Psoas muscle (tissue), 8 donors: ENCODE measurements around the gene REC8. TPM values are rescaled to one million over a fixed set of nuclear protein-coding genes. Genes with fewer than 3 reads are reported as not detected.

Experiments
- ATAC-seq, 4 donors: fragments of 200-7000 bp; cut with Tn5 transposase; one replicate each; pipeline ENCODE4 v1.9.1; 2020; ENCODE audit warnings: moderate library complexity in 3 of 4, mild to moderate bottlenecking in 2 of 4
- DNase-seq, 2 donors: peaks; one replicate each; pipeline ENCODE4 v3.0.0-alpha.2; 2020
- H3K27ac ChIP-seq: fragments of 200-600 bp; one replicate; pipeline ENCODE4 v1.8.0; 2022
- H3K27me3 ChIP-seq, 3 donors: fragments of 200-600 bp in 1 of 3; one replicate each; pipeline versions ENCODE4 v1.6.1 to v1.8.0; 2013 to 2022; ENCODE audit warnings: low read length in 2 of 3, mild to moderate bottlenecking in 2 of 3, moderate library complexity in 1 of 3; ENCODE audit not compliant: insufficient read depth in 3 of 3
- H3K36me3 ChIP-seq, 2 donors: fragments of 200-600 bp in 1 of 2; one replicate each; pipeline versions ENCODE4 v1.6.1 to v1.8.0; 2013 to 2022; ENCODE audit warnings: low read depth in 1 of 2, mild to moderate bottlenecking in 1 of 2, moderate library complexity in 1 of 2; ENCODE audit not compliant: insufficient read depth in 1 of 2
- H3K4me1 ChIP-seq: fragments of 200-600 bp; one replicate; pipeline ENCODE4 v1.8.0; 2022
- H3K4me3 ChIP-seq: fragments of 200-600 bp; one replicate; pipeline ENCODE4 v1.8.0; 2022; ENCODE audit warnings: mild to moderate bottlenecking
- H3K9me3 ChIP-seq: fragments of 200-600 bp; one replicate; pipeline ENCODE4 v1.8.0; 2022
- WGBS, 3 donors: extraction: QIAGEN DNeasy Blood & Tissue Kit; methylation state at CpG; one replicate each; pipeline versions ENCODE4 v1.1.6 to v1.1.7; 2013; 5-methylcytosine and 5-hydroxymethylcytosine counted together
- intact Hi-C, 2 donors: fragments of 100-400 bp; cut with DNase I; formaldehyde crosslinking; loops; one replicate each; pipeline versions ENCODE4 v1.11.0 to v1.14.2; 2022
- polyA plus RNA-seq, 3 donors: library from polyadenylated mRNA; stranded (reverse); fragments of 200-250 nt; gene quantifications; one replicate each; pipeline ENCODE4 v1.2.3, GENCODE V29; 2013
- total RNA-seq, 4 donors: library from RNA; stranded (reverse); fragmentation: NEBNext Ultra II Directional in 2 of 4; extraction: Animal tissue kit (Norgen Biotek cat#: 25700) in 2 of 4; gene quantifications; one replicate each; pipeline versions ENCODE4 v1.2.1 to v1.2.4, GENCODE V29; 2021 to 2023
- TF ChIP-seq, protein P1 (sequence below): fragments of 200-600 bp; IDR thresholded peaks from one replicate; pipeline ENCODE4 v1.8.0; 2022; ENCODE audit warnings: antibody characterized with exemption
- donor health status: healthy with polysubstance abuse.
- donor health status: DM: no; HTN: no; CAD: no; lungs with moderate emphysema.
- donor health status: Bipolar disorder and iron deficiency.
- donor health status: healthy.
- donor health status: DM: yes; HTN: yes; CAD: no.
- donor health status: DM: no; HTN: no; CAD: no.
- donor health status: DM: no; HTN: no; CAD: no.
- donor health status: DM: yes; HTN: yes; CAD: no.

The REC8 gene
- total and polyA plus RNA-seq, 7 donors: 0.13 to 1.6 (median 1.2) TPM

DNA sequence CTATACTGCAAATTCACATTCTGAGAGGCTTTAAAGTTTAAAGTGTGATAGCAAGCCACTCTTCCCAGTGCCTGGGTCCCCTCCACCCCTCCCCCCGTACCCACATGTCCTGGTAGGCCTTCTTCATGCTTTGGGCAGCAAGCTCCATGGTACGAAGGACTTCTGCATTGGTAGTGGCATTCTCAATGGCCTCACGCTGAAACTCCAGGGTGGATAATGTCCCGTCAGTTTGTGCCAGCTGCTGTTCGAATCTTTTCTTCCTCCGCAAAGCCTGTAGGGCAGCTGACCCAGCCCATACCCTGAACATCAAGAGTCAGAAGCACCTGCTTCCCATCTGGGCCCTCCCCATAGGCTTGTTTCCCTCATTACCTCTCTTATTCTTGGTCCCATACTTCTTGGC is 39.4 kb downstream of the REC8 start:
- TF ChIP-seq, protein P1, sequence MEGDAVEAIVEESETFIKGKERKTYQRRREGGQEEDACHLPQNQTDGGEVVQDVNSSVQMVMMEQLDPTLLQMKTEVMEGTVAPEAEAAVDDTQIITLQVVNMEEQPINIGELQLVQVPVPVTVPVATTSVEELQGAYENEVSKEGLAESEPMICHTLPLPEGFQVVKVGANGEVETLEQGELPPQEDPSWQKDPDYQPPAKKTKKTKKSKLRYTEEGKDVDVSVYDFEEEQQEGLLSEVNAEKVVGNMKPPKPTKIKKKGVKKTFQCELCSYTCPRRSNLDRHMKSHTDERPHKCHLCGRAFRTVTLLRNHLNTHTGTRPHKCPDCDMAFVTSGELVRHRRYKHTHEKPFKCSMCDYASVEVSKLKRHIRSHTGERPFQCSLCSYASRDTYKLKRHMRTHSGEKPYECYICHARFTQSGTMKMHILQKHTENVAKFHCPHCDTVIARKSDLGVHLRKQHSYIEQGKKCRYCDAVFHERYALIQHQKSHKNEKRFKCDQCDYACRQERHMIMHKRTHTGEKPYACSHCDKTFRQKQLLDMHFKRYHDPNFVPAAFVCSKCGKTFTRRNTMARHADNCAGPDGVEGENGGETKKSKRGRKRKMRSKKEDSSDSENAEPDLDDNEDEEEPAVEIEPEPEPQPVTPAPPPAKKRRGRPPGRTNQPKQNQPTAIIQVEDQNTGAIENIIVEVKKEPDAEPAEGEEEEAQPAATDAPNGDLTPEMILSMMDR: no peak
- Histone ChIP-seq H3K9me3 (no peaks in the 10 kb centered on the region), H3K4me3 (no peak overlapping the region), H3K36me3 (peaks cover 8 to 51% of the 10 kb centered on the region in 2 donors), H3K27me3 (no peaks in the 10 kb centered on the region), H3K4me1 (peaks cover 19% of the 10 kb centered on the region), H3K27ac (no peak overlapping the region)
- intact Hi-C loops: no loop called here
- WGBS, 3 donors: 71 to 81% (median 78%) methylated on average over 6 of the region's 6 CpGs
- no peak for ATAC-seq
- DNase-seq: no peak

DNA sequence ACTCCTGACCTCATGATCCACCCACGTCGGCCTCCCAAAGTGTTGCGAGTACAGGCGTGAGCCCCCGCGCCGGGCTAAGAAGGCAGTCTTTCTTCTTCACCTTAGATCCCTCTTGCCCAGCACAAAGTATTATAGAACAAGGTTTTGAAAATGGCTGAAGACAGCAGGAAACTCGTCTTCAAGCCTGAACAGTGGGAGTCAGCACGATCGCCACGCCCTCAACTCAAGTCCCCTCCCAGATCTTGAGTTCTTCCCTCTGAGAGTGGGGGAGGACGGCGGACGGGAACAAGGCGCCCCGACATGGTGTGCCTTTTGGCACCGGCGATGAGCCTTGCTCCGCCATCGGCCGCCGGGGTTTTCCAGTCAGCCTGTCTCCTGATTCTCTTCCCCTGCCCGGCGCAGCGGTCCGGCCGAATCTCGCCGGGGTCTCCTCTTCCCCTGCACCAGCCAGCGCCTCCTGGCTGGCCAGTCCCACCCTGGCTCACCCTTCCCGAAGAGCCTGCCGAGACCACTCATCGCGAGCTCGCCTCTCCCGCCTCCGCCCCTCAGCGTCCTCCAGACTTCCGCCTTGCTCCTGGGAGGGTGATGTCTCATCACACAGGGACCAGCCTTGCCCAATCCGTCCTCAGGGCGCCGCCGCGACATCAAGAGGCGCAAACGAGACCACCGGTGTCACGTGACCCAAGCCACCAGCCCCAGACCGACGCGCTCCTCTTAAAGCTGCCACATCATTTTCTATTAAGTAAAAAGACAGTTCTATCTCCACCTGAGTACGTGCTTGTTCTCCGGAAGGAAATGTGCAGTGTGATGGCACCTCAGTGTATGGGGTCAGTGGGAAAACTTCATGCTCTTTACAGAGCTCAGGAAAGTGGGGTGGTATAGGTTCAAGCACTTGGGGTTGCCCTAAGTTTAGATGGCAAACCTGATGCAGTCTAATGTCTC is 41.3 kb downstream of the REC8 start, which contains the start of gene CHMP4A:
Gene CHMP4A (minus strand): TSS at position 565 of the 942 bp plus-strand sequence. CDS start 49 bp downstream, at position 516.
- TF ChIP-seq, protein P1: no peak
- intact Hi-C loops: no loop called here
- 1 to 3% (median 1%) methylated on average over 48 to 53 of the region's 53 CpGs for WGBS, 3 donors

DNA sequence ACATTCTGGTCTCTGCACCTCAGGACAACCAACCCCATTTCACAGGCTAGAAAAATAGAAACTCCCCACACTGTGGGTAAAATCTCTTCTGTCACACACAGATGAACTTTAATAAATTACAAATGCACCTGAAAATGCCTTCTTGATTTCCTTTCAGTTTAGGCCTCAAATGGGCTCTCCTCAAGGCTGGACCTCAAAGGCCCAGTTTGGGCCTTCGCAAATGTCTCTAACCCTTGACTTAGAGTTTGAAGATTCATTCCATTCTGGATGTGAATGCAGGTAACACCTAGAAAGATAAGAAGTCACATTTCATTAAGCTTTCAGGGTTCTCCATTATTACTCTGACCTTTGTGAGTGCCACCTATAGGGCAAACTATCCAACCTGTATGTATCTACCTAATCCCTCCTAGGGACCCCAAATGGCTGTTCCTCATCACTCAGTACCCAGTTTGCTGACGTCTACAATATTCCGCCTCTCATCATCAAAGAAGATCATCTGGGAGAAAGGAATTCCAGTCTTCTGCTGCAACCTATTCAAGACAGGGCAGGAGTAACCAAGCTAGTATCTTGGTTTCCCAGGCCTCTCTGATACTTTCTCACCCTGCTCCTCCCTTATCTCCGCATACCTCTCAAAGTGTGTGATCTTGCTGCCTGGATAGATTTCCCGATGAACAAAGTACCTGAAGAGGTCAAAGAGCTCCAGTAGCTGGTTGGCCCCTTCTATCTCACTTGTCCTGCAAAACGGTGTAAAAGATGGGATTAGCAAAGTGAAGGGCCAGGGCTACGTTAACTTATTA is 42.2 kb downstream of the REC8 start:
- peak overlapping the region; percentile 80 for H3K4me3 ChIP-seq
- 88 to 92% (median 91%) methylated on average over 7 of the region's 7 CpGs for WGBS, 3 donors
- intact Hi-C loops: loop anchor here in 1 of 2 donors (2.0 kb wide), 1 partner anchor 25 kb away; the partner anchor contains the start of gene IPO4

More for the DNA sequence above, 41.3 kb downstream of the REC8 start, which contains the start of gene CHMP4A:
- Histone ChIP-seq H3K27me3 (no peaks in the 10 kb centered on the region), H3K9me3 (no peaks in the 10 kb centered on the region), H3K4me1 (peaks cover 20% of the 10 kb centered on the region), H3K27ac (peak within 1 kb of the TSS; percentile 93), H3K36me3 (peaks cover 8 to 52% of the 10 kb centered on the region in 2 donors), H3K4me3 (peak within 1 kb of the TSS; percentile 80)
- ATAC-seq (peak; percentile 91 to 93 (median 92)), DNase-seq (peak; percentile 98 to 99)

More for the DNA sequence above, 42.2 kb downstream of the REC8 start:
- Histone ChIP-seq H3K4me1 (peaks cover 20% of the 10 kb centered on the region), H3K27me3 (no peaks in the 10 kb centered on the region), H3K27ac (peak overlapping the region; percentile 93), H3K36me3 (peaks cover 8 to 46% of the 10 kb centered on the region in 2 donors), H3K9me3 (no peaks in the 10 kb centered on the region)
- no peak for DNase-seq
- TF ChIP-seq, protein P1: no peak
- ATAC-seq: no peak
